Left colon (tissue), 2 donors: ENCODE data around the gene VEGFA. TPM values are rescaled to one million over a fixed set of nuclear protein-coding genes. Genes with fewer than 3 reads are reported as not detected.

Experiments used
- ATAC-seq: fragments of 200-7000 bp; cut with Tn5 transposase; one replicate; pipeline ENCODE4 v1.9.1; 2020; ENCODE audit warnings: mild to moderate bottlenecking, moderate library complexity
- DNase-seq, 2 donors: peaks; one replicate each; pipeline ENCODE4 v3.0.0-alpha.2; 2020
- intact Hi-C, 2 donors: fragments of 100-400 bp; cut with DNase I in 1 of 2; cut with micrococcal nuclease in 1 of 2; formaldehyde crosslinking; loops; one replicate each; pipeline versions ENCODE4 v1.11.2 to v1.14.0; 2022; cut with DNase I, micrococcal nuclease
- total RNA-seq, 2 donors: library from RNA; stranded (reverse); fragmentation: NEBNext Ultra II Directional; extraction: Animal tissue kit (Norgen Biotek cat#: 25700); gene quantifications; one replicate each; pipeline ENCODE4 v1.2.1, GENCODE V29; 2021
- donor health status: DM: no; HTN: no; CAD: no.
- donor health status: DM: yes; HTN: yes; CAD: no.

VEGFA gene
- total RNA-seq, 2 donors from 2014 or later: 107 to 110 TPM

DNA sequence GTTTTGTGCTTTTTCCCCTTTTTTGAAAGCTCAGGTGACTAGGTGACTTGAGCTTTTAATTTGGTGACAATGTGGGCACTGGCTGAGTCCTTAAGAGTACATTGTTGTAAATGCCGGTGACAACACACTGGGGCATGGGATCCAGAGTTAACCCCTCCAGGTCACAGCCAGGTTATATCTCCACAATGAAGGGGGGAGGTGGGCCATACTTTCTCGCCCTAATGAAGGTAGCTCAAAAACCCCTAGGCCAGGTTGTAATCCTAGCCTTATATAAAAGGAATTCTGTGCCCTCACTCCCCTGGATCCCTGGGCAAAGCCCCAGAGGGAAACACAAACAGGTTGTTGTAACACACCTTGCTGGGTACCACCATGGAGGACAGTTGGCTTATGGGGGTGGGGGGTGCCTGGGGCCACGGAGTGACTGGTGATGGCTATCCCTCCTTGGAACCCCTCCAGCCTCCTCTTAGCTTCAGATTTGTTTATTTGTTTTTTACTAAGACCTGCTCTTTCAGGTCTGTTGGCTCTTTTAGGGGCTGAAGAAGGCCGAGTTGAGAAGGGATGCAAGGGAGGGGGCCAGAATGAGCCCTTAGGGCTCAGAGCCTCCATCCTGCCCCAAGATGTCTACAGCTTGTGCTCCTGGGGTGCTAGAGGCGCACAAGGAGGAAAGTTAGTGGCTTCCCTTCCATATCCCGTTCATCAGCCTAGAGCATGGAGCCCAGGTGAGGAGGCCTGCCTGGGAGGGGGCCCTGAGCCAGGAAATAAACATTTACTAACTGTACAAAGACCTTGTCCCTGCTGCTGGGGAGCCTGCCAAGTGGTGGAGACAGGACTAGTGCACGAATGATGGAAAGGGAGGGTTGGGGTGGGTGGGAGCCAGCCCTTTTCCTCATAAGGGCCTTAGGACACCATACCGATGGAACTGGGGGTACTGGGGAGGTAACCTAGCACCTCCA lies 2.2 kb upstream of the VEGFA start:
- DNase-seq: peak; percentile 37 to 65
- no peak for ATAC-seq
- intact Hi-C loops: loop anchor here (5.0 to 10.0 kb wide), 2 partner anchors 309 to 317 kb away; no protein-coding TSS in a partner anchor

DNA sequence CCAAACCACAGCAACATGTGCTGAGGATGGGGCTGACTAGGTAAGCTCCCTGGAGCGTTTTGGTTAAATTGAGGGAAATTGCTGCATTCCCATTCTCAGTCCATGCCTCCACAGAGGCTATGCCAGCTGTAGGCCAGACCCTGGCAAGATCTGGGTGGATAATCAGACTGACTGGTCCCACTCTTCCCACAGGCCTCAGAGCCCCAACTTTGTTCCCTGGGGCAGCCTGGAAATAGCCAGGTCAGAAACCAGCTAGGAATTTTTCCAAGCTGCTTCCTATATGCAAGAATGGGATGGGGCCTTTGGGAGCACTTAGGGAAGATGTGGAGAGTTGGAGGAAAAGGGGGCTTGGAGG lies 1.5 kb upstream of the VEGFA start:
- intact Hi-C loops: loop anchor here (5.0 to 10.0 kb wide), 2 partner anchors 309 to 316 kb away; no protein-coding TSS in a partner anchor
- no peak for ATAC-seq
- no peak for DNase-seq

DNA sequence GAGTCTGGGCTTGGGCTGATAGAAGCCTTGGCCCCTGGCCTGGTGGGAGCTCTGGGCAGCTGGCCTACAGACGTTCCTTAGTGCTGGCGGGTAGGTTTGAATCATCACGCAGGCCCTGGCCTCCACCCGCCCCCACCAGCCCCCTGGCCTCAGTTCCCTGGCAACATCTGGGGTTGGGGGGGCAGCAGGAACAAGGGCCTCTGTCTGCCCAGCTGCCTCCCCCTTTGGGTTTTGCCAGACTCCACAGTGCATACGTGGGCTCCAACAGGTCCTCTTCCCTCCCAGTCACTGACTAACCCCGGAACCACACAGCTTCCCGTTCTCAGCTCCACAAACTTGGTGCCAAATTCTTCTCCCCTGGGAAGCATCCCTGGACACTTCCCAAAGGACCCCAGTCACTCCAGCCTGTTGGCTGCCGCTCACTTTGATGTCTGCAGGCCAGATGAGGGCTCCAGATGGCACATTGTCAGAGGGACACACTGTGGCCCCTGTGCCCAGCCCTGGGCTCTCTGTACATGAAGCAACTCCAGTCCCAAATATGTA lies 957 bp upstream of the VEGFA start:
- no peak for ATAC-seq
- DNase-seq: peak; percentile 44 to 47

DNA sequence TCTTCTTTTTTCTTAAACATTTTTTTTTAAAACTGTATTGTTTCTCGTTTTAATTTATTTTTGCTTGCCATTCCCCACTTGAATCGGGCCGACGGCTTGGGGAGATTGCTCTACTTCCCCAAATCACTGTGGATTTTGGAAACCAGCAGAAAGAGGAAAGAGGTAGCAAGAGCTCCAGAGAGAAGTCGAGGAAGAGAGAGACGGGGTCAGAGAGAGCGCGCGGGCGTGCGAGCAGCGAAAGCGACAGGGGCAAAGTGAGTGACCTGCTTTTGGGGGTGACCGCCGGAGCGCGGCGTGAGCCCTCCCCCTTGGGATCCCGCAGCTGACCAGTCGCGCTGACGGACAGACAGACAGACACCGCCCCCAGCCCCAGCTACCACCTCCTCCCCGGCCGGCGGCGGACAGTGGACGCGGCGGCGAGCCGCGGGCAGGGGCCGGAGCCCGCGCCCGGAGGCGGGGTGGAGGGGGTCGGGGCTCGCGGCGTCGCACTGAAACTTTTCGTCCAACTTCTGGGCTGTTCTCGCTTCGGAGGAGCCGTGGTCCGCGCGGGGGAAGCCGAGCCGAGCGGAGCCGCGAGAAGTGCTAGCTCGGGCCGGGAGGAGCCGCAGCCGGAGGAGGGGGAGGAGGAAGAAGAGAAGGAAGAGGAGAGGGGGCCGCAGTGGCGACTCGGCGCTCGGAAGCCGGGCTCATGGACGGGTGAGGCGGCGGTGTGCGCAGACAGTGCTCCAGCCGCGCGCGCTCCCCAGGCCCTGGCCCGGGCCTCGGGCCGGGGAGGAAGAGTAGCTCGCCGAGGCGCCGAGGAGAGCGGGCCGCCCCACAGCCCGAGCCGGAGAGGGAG lies 580 bp downstream of the VEGFA start:
- peak; percentile 73 to 74 for DNase-seq
- intact Hi-C loops: no loop called here
- ATAC-seq: peak; percentile 11

More for the DNA sequence above, 957 bp upstream of the VEGFA start:
- intact Hi-C loops: loop anchor here (5.0 to 10.0 kb wide), 2 partner anchors 308 to 316 kb away; no protein-coding TSS in a partner anchor

DNA sequence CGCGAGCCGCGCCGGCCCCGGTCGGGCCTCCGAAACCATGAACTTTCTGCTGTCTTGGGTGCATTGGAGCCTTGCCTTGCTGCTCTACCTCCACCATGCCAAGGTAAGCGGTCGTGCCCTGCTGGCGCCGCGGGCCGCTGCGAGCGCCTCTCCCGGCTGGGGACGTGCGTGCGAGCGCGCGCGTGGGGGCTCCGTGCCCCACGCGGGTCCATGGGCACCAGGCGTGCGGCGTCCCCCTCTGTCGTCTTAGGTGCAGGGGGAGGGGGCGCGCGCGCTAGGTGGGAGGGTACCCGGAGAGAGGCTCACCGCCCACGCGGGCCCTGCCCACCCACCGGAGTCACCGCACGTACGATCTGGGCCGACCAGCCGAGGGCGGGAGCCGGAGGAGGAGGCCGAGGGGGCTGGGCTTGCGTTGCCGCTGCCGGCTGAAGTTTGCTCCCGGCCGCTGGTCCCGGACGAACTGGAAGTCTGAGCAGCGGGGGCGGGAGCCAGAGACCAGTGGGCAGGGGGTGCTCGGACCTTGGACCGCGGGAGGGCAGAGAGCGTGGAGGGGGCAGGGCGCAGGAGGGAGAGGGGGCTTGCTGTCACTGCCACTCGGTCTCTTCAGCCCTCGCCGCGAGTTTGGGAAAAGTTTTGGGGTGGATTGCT lies 1.3 kb downstream of the VEGFA start:
- peak; percentile 80 to 83 for DNase-seq
- peak; percentile 37 for ATAC-seq
- intact Hi-C loops: no loop called here

DNA sequence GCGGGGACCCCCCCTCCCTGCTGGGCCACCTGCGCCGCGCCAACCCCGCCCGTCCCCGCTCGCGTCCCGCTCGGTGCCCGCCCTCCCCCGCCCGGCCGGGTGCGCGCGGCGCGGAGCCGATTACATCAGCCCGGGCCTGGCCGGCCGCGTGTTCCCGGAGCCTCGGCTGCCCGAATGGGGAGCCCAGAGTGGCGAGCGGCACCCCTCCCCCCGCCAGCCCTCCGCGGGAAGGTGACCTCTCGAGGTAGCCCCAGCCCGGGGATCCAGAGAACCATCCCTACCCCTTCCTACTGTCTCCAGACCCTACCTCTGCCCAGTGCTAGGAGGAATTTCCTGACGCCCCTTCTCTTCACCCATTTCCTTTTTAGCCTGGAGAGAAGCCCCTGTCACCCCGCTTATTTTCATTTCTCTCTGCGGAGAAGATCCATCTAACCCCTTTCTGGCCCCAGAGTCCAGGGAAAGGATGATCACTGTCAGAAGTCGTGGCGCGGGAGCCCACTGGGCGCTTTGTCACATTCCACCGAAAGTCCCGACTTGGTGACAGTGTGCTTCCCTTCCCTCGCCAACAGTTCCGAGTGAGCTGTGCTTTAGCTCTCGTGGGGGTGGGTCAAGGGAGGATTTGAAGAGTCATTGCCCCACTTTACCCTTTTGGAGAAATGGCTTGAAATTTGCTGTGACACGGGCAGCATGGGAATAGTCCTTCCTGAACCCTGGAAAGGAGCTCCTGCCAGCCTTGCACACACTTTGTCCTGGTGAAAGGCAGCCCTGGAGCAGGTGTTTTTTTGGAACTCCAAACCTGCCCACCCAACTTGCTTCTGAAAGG lies 2.1 kb downstream of the VEGFA start:
- intact Hi-C loops: no loop called here
- ATAC-seq (peak; percentile 48), DNase-seq (peak; percentile 27 to 86)

DNA sequence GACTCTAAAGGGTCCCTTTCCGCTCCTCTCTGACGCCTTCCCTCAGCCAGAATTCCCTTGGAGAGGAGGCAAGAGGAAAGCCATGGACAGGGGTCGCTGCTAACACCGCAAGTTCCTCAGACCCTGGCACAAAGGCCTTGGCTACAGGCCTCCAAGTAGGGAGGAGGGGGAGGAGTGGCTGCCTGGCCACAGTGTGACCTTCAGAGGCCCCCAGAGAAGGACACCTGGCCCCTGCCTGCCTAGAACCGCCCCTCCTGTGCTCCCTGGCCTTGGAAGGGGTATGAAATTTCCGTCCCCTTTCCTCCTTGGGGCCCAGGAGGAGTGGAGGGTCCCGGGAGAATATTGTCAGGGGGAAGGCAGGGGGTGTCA lies 2.7 kb downstream of the VEGFA start:
- intact Hi-C loops: no loop called here

DNA sequence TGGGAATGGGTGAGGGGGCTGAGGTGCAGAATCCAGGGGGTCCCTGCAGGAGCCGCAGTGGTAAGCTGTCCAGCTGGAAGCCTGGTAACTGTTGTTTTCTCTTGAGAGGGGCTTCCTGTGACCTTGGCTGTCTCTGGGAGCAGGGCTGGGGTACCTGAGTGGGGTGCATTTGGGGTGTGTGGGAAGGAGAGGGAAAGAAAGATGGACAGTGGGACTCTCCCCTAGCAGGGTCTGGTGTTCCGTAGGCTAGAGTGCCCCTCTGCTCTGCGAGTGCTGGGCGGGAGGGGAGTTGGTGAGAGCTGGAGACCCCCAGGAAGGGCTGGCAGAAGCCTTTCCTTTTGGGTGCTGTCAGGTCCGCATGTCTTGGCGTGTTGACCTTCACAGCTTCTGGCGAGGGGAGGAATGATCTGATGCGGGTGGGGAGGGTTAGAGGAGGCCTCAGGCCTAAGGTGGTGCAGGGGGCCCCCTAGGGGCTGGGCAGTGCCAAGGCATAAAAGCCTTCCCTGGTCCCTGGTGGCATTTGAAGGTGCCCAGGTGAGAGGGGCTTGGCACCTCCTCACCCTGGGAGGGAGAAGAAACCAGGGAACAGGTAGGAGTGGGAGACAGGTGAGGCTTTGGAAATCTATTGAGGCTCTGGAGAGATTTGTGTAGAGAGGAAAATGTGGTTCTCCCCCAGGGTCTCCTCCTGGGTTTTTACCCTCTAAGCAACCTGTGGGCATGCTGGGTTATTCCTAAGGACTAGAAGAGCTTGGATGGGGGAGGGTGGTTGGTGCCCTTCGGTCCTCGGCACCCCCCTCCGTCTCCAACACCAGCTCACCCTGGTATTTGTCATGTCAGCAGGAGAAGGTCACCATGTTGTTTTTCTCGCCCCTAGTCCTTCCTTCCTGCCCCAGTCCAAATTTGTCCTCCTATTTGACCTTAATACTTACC lies 3.3 kb downstream of the VEGFA start:
- intact Hi-C loops: no loop called here
- DNase-seq: peak; percentile 76 to 82
- peak; percentile 40 for ATAC-seq

More for the DNA sequence above, 2.7 kb downstream of the VEGFA start:
- DNase-seq (peak; percentile 47 to 59), ATAC-seq (no peak)

DNA sequence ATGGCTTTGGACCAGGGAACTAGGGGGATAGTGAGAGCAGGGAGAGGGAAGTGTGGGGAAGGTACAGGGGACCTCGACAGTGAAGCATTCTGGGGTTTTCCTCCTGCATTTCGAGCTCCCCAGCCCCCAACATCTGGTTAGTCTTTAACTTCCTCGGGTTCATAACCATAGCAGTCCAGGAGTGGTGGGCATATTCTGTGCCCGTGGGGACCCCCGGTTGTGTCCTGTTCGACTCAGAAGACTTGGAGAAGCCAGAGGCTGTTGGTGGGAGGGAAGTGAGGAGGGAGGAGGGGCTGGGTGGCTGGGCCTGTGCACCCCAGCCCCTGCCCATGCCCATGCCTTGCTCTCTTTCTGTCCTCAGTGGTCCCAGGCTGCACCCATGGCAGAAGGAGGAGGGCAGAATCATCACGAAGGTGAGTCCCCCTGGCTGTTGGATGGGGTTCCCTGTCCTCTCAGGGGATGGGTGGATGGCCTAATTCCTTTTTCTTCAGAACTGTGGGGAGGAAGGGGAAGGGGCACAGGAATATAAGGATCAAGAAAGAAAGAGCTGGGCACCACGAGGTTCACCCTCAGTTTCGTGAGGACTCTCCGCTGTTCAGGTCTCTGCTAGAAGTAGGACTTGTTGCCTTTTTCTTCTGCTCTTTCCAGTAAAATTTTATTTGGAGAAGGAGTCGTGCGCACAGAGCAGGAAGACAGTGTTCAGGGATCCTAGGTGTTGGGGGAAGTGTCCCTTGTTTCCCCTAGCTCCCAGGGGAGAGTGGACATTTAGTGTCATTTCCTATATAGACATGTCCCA lies 4.2 kb downstream of the VEGFA start:
- intact Hi-C loops: no loop called here
- ATAC-seq (no peak), DNase-seq (peak in 1 of 2 donors; percentile 31)

DNA sequence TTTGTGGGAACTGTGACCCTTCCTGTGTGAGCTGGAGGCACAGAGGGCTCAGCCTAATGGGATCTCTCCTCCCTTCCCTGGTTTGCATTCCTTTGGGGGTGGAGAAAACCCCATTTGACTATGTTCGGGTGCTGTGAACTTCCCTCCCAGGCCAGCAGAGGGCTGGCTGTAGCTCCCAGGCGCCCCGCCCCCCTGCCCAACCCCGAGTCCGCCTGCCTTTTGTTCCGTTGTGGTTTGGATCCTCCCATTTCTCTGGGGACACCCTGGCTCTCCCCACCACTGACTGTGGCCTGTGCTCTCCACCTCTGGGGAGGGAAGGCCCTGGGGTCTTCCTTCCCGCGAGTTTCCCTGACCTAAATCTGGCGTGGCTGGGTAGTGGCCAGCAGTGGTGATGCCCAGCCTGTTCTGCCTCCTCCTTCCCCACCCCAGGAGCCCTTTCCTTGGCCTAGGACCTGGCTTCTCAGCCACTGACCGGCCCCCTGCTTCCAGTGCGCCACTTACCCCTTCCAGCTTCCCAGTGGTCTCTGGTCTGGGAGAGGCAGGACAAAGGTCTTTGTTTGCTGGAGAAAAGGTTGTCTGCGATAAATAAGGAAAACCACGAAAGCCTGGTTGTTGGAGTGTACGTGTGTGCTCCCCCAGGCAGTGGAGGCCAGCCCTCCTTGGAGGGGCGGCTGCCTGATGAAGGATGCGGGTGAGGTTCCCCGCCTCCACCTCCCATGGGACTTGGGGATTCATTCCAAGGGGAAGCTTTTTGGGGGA lies 4.9 kb downstream of the VEGFA start:
- peak; percentile 24 for ATAC-seq
- DNase-seq: peak; percentile 77 to 86
- intact Hi-C loops: no loop called here

DNA sequence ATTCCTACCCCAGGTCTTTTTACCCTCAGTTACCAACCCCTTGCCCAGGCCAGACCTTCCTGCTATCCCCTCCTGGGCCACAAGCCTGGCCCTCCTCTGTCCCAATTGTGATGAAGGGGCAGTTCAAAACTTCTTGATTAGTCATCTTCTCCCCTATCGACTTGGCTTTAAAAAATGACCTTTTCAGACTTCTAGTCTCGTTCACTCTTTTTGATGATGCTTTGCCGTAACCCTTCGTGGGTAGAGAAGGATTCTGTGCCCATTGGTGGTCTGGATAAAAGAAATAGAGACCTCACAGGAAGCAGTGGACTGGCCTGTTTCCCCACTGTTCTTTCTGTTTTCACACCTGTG lies 5.5 kb downstream of the VEGFA start:
- no peak for DNase-seq
- intact Hi-C loops: no loop called here
- no peak for ATAC-seq

DNA sequence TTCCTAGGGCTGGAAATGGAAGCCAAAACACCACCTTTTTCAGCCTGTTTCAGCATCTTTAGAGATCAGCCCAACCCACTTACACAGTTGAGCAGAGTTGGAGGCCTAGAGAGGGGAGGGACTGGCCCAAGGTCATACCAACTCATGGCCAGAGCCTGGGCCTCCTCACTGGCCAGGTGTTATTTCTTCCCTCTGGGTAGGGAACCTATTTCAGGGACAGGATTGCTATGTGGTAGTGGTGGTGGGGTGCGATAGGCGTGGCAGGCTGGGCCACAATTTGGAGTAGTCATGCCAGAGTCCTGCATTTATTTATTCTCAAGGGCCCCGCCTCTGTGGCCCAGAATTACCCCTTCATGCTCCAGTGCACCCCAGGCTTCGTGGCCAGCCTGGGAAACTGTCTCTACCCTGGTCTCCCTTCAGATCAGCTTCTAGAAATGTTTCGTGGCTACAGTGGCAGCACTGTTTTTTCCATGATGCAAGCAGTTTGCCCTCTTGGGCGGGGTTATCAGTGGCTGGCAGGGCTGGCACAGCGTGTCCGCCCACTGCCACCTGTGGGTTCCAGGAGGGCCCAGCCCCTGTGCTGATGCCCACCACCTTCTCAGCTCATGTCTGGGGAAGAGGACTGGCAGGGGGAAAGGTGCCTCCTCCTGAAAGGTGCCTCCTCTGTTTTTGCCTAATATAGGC lies 6.2 kb downstream of the VEGFA start:
- DNase-seq (no peak), ATAC-seq (no peak)
- intact Hi-C loops: no loop called here

DNA sequence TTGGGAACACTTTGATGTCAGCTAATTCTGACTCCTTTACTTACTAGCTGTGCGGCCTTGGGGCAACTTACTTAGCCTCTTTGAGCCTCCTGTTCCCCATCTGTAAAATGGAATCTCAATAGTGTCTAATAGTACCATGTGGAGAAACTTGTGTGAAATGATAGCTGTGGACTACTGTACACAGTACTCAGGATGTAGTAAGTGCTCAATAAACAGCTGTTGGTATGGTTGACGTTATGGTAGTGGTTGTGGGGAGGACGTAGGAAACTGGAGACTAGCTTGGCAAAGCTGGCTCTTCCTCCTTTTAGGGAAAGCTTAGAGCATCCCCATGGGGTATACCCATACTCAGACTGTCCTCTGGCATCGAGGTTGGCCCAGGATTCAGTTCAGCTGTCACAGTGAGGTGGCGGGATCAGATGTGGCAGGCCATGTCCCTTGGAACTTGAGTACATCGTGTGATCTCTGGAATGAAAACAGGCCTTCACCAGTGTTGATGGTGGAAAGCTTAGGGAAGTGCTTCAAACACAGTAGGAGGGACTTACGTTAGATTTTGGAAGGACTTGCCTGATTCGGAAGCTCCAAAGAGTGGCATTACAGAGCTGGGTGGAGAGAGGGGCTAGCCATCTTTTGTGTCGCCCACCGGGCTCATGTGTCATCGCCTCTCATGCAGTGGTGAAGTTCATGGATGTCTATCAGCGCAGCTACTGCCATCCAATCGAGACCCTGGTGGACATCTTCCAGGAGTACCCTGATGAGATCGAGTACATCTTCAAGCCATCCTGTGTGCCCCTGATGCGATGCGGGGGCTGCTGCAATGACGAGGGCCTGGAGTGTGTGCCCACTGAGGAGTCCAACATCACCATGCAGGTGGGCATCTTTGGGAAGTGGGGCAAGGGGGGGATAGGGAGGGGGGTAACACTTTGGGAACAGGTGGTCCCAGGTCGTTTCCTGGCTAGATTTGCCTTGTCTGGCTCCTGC lies 7.1 kb downstream of the VEGFA start:
- DNase-seq (no peak), ATAC-seq (no peak)
- intact Hi-C loops: no loop called here
